A549 (cell line): ENCODE measurements around the gene MBNL2. TPM values are rescaled to one million over a fixed set of nuclear protein-coding genes. Genes with fewer than 3 reads are reported as not detected.

ENCODE experiments used
- CBX2 ChIP-seq: fragments of 200-600 bp; sonication (generic); IDR thresholded peaks from 2 replicates; pipeline ENCODE4 v1.6.1; 2016; ENCODE audit warnings: low read depth, mild to moderate bottlenecking, borderline replicate concordance
- CHD4 ChIP-seq: fragments of 200-600 bp; sonication (generic); IDR thresholded peaks from 2 replicates; pipeline ENCODE4 v1.6.1; 2016; ENCODE audit warnings: antibody characterized with exemption, mild to moderate bottlenecking, borderline replicate concordance
- EHF ChIP-seq: fragments of 250-450 bp; sonication (Bioruptor Pico); IDR thresholded peaks from 2 replicates; pipeline ENCODE4 v1.5.0; 2020; ENCODE audit warnings: mild to moderate bottlenecking
- EHMT2 ChIP-seq: fragments of 200-600 bp; sonication (generic); IDR thresholded peaks from 2 replicates; pipeline ENCODE4 v1.6.1; 2016; ENCODE audit warnings: antibody characterized with exemption, low read depth, mild to moderate bottlenecking, moderate library complexity
- ESRRA ChIP-seq: fragments of 150-350 bp; IDR thresholded peaks from 2 replicates; pipeline ENCODE4 v1.6.1; 2014; ENCODE audit warnings: mild to moderate bottlenecking, low read length, borderline replicate concordance
- FOSL2 ChIP-seq, 2 experiments: fragments of 450-650 bp in 1 of 2; fragments of >200 bp in 1 of 2; sonication (Bioruptor Twin) in 1 of 2; formaldehyde crosslinking; IDR thresholded peaks; 2 replicates each; pipeline versions ENCODE4 v1.5.0 to v1.6.1; 2016 to 2020; ENCODE audit warnings: mild to moderate bottlenecking in 1 of 2, moderate library complexity in 1 of 2
- GATA3 ChIP-seq: IDR thresholded peaks from 2 replicates; pipeline ENCODE4 v1.6.1; 2012; ENCODE audit warnings: borderline replicate concordance
- HDAC2 ChIP-seq: fragments of 200-600 bp; sonication (generic); IDR thresholded peaks from 2 replicates; pipeline ENCODE4 v1.6.1; 2016
- HOXA7 ChIP-seq: fragments of 250-450 bp; sonication (Bioruptor Pico); IDR thresholded peaks from 2 replicates; pipeline ENCODE4 v1.5.0; 2020; ENCODE audit warnings: mild to moderate bottlenecking, moderate library complexity
- HOXB13 ChIP-seq: fragments of 250-450 bp; sonication (Bioruptor Pico); IDR thresholded peaks from 2 replicates; pipeline ENCODE4 v1.5.0; 2020; ENCODE audit warnings: low read depth, mild to moderate bottlenecking, moderate library complexity
- HOXB5 ChIP-seq: fragments of 250-450 bp; sonication (Bioruptor Pico); IDR thresholded peaks from 2 replicates; pipeline ENCODE4 v1.5.0; 2020; ENCODE audit warnings: mild to moderate bottlenecking, moderate library complexity
- KDM1A ChIP-seq: fragments of 200-600 bp; sonication (generic); IDR thresholded peaks from 2 replicates; pipeline ENCODE4 v1.6.1; 2016; ENCODE audit warnings: low read depth, mild to moderate bottlenecking
- KDM5A ChIP-seq: fragments of 200-600 bp; sonication (generic); IDR thresholded peaks from 2 replicates; pipeline ENCODE4 v1.6.1; 2016; ENCODE audit warnings: antibody characterized with exemption, mild to moderate bottlenecking
- MAFK ChIP-seq: fragments of 450-650 bp; IDR thresholded peaks from 2 replicates; pipeline ENCODE4 v1.6.1; 2014; ENCODE audit not compliant: partially characterized antibody
- MAZ ChIP-seq: fragments of 150-350 bp; IDR thresholded peaks from 2 replicates; pipeline ENCODE4 v1.6.1; 2014; ENCODE audit warnings: antibody characterized with exemption, low read depth, low read length, borderline replicate concordance
- MYC ChIP-seq: IDR thresholded peaks from 2 replicates; pipeline ENCODE4 v1.6.1; 2012; ENCODE audit warnings: mild to moderate bottlenecking, inconsistent platforms, low read length, improper control_type of control experiment, borderline replicate concordance
- NFE2L2 ChIP-seq: fragments of 150-350 bp; conservative IDR thresholded peaks from 2 replicates; pipeline ENCODE4 v1.6.1; 2014; ENCODE audit warnings: low read length
- POLR2A ChIP-seq: IDR thresholded peaks from 2 replicates; pipeline ENCODE4 v1.6.1; 2012; ENCODE audit warnings: mild to moderate bottlenecking, low read length
- POLR2AphosphoS2 ChIP-seq: conservative IDR thresholded peaks from 2 replicates; pipeline ENCODE4 v1.6.1; 2012; ENCODE audit warnings: low read length, improper control_type of control experiment, inconsistent platforms
- RAD21 ChIP-seq, 2 experiments: fragments of >200 bp in 1 of 2; sonication (Bioruptor Twin) in 1 of 2; formaldehyde crosslinking in 1 of 2; IDR thresholded peaks in 1 of 2; conservative IDR thresholded peaks in 1 of 2; 2 replicates in 1 of 2; 3 replicates in 1 of 2; pipeline ENCODE4 v1.6.1; 2012 to 2018; ENCODE audit warnings: inconsistent platforms in 1 of 2
- RARB ChIP-seq: fragments of 250-450 bp; sonication (Bioruptor Pico); IDR thresholded peaks from 2 replicates; pipeline ENCODE4 v1.8.0; 2021; ENCODE audit warnings: mild to moderate bottlenecking, moderate library complexity
- RCOR1 ChIP-seq: fragments of 150-350 bp; IDR thresholded peaks from 2 replicates; pipeline ENCODE4 v1.6.1; 2014; ENCODE audit warnings: antibody characterized with exemption, low read length, low read depth
- RFX5 ChIP-seq: fragments of 450-650 bp; IDR thresholded peaks from 2 replicates; pipeline ENCODE4 v1.7.1; 2014; ENCODE audit warnings: antibody characterized with exemption, mild to moderate bottlenecking, moderate library complexity
- SMC3 ChIP-seq: fragments of >200 bp; sonication (Bioruptor Twin); formaldehyde crosslinking; IDR thresholded peaks from 3 replicates; pipeline ENCODE4 v1.6.1; 2018; ENCODE audit warnings: inconsistent platforms
- USF2 ChIP-seq: fragments of 450-650 bp; IDR thresholded peaks from 2 replicates; pipeline ENCODE4 v1.6.1; 2014; ENCODE audit warnings: antibody characterized with exemption
- ZSCAN20 ChIP-seq: fragments of 250-450 bp; sonication (Bioruptor Pico); IDR thresholded peaks from 2 replicates; pipeline ENCODE4 v1.8.0; 2022; ENCODE audit warnings: mild to moderate bottlenecking, moderate library complexity
- polyA plus RNA-seq, 4 experiments: library from polyadenylated mRNA; depleted of rRNA in 3 of 4; stranded (reverse); fragments of >200 nt; fragmentation: RNase III in 1 of 4; extraction: RNeasy Plus Mini Kit Qiagen cat#74134 plus additional on column Dnase treatment in 1 of 4; gene quantifications; 2 replicates in 3 of 4; 3 replicates in 1 of 4; pipeline ENCODE4 v1.2.3, GENCODE V29; 2011 to 2017
- TF ChIP-seq, protein P1 (sequence below): fragments of >200 bp; sonication (Bioruptor Twin); formaldehyde crosslinking; IDR thresholded peaks from 3 replicates; pipeline ENCODE4 v1.5.1; 2016
- TF ChIP-seq, protein P2 (sequence below): IDR thresholded peaks from 2 replicates; pipeline ENCODE4 v1.6.1; 2012
- TF ChIP-seq, protein P3 (sequence below): fragments of >200 bp; sonication (Bioruptor Twin); formaldehyde crosslinking; IDR thresholded peaks from 2 replicates; pipeline ENCODE4 v1.6.1; 2016
- TF ChIP-seq, protein P4 (sequence below): fragments of 150-350 bp; IDR thresholded peaks from 2 replicates; pipeline ENCODE4 v1.6.1; 2014; ENCODE audit warnings: low read depth, mild to moderate bottlenecking, low read length
- TF ChIP-seq, protein P5 (sequence below): IDR thresholded peaks from 2 replicates; pipeline ENCODE4 v1.6.1; 2012; ENCODE audit warnings: low read depth, borderline replicate concordance
- TF ChIP-seq, protein P6 (sequence below): fragments of >200 bp; sonication (Bioruptor Twin); formaldehyde crosslinking; IDR thresholded peaks from 3 replicates; pipeline ENCODE4 v1.6.1; 2016

Gene MBNL2
- polyA plus RNA-seq, 2 of the 4 experiments (the other 2 are of a cell fraction), result 18.7 to 20.6 TPM

- TF ChIP-seq, protein P1, sequence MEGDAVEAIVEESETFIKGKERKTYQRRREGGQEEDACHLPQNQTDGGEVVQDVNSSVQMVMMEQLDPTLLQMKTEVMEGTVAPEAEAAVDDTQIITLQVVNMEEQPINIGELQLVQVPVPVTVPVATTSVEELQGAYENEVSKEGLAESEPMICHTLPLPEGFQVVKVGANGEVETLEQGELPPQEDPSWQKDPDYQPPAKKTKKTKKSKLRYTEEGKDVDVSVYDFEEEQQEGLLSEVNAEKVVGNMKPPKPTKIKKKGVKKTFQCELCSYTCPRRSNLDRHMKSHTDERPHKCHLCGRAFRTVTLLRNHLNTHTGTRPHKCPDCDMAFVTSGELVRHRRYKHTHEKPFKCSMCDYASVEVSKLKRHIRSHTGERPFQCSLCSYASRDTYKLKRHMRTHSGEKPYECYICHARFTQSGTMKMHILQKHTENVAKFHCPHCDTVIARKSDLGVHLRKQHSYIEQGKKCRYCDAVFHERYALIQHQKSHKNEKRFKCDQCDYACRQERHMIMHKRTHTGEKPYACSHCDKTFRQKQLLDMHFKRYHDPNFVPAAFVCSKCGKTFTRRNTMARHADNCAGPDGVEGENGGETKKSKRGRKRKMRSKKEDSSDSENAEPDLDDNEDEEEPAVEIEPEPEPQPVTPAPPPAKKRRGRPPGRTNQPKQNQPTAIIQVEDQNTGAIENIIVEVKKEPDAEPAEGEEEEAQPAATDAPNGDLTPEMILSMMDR, result peak; percentile 31
- no peak for TF ChIP-seq MYC
- no peak for TF ChIP-seq HDAC2
- TF ChIP-seq EHF (CRISPR knock-in tag), result no peak
- no peak for TF ChIP-seq EHMT2
- no peak; the same call in 1 of the 2 replicates for TF ChIP-seq HOXB13
- peak; percentile 84 for TF ChIP-seq FOSL2 (IDR thresholded peaks at IDR 0.05)
- TF ChIP-seq FOSL2 (CRISPR knock-in tag; IDR thresholded peaks at IDR 0.05), result peak; percentile 93
- no peak for TF ChIP-seq POLR2A
- TF ChIP-seq HOXA7, result no peak
- no peak for TF ChIP-seq HOXB5 (CRISPR knock-in tag)
- peak; percentile 80 for TF ChIP-seq ESRRA
- no peak for TF ChIP-seq CHD4
- TF ChIP-seq NFE2L2, result no peak
- peak; percentile 11 to 29; a peak in 1 of 5 replicates for TF ChIP-seq RAD21 (conservative IDR thresholded peaks at IDR 0.05 in 1 of 2, IDR thresholded peaks at IDR 0.05 in 1 of 2)
- TF ChIP-seq POLR2AphosphoS2, result no peak
- no peak for TF ChIP-seq KDM1A
- TF ChIP-seq, protein P2, sequence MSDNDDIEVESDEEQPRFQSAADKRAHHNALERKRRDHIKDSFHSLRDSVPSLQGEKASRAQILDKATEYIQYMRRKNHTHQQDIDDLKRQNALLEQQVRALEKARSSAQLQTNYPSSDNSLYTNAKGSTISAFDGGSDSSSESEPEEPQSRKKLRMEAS, result peak; percentile 75
- TF ChIP-seq, protein P3, sequence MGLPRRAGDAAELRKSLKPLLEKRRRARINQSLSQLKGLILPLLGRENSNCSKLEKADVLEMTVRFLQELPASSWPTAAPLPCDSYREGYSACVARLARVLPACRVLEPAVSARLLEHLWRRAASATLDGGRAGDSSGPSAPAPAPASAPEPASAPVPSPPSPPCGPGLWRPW, result peak; percentile 75; the same call in 1 of the 2 replicates
- TF ChIP-seq RARB (CRISPR knock-in tag), result no peak
- TF ChIP-seq, protein P4, sequence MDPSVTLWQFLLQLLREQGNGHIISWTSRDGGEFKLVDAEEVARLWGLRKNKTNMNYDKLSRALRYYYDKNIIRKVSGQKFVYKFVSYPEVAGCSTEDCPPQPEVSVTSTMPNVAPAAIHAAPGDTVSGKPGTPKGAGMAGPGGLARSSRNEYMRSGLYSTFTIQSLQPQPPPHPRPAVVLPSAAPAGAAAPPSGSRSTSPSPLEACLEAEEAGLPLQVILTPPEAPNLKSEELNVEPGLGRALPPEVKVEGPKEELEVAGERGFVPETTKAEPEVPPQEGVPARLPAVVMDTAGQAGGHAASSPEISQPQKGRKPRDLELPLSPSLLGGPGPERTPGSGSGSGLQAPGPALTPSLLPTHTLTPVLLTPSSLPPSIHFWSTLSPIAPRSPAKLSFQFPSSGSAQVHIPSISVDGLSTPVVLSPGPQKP, result no peak
- TF ChIP-seq, protein P5, sequence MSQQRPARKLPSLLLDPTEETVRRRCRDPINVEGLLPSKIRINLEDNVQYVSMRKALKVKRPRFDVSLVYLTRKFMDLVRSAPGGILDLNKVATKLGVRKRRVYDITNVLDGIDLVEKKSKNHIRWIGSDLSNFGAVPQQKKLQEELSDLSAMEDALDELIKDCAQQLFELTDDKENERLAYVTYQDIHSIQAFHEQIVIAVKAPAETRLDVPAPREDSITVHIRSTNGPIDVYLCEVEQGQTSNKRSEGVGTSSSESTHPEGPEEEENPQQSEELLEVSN, result no peak
- peak; percentile 34; the same call in 1 of the 2 replicates for TF ChIP-seq USF2
- TF ChIP-seq MAZ, result no peak
- peak; percentile 84 for TF ChIP-seq MAFK
- no peak for TF ChIP-seq CBX2
- peak; percentile 77; the same call in 1 of the 2 replicates for TF ChIP-seq ZSCAN20
- TF ChIP-seq SMC3, result no peak
- TF ChIP-seq, protein P6, sequence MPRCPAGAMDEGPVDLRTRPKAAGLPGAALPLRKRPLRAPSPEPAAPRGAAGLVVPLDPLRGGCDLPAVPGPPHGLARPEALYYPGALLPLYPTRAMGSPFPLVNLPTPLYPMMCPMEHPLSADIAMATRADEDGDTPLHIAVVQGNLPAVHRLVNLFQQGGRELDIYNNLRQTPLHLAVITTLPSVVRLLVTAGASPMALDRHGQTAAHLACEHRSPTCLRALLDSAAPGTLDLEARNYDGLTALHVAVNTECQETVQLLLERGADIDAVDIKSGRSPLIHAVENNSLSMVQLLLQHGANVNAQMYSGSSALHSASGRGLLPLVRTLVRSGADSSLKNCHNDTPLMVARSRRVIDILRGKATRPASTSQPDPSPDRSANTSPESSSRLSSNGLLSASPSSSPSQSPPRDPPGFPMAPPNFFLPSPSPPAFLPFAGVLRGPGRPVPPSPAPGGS, result peak; percentile 57; the same call in 1 of the 3 replicates
- TF ChIP-seq RCOR1, result no peak
- no peak for TF ChIP-seq KDM5A
- peak; percentile 97 for TF ChIP-seq RFX5
- peak; percentile 88; the same call in 1 of the 2 replicates for TF ChIP-seq GATA3
Measured at GRCh38 chr13:97257800-97258799, 36.0 kb downstream of the MBNL2 start (continued).
